GM18867 (cell line): ENCODE results near the gene NSD2.
"Not testable (repeated sequence)": the region's sequence is repeated elsewhere in the genome, so short reads cannot be mapped to it uniquely, and the experiment has no call there.

ENCODE experiments used
- ATAC-seq: cut with Tn5 transposase; IDR thresholded peaks from one replicate; pipeline ENCODE4 v1.9.1; 2021; ENCODE audit warnings: mild to moderate bottlenecking, moderate library complexity; ENCODE audit not compliant: unreplicated experiment

Gene NSD2

GRCh38 chr4:1994938-1995337 is 123.7 kb downstream of the NSD2 start:
- no peak for ATAC-seq

- ATAC-seq: no peak
Observed at GRCh38 chr4:1996866-1997611, 125.8 kb downstream of the NSD2 start.

GRCh38 chr4:1997712-1998111 is 126.5 kb downstream of the NSD2 start:
- ATAC-seq: no peak

GRCh38 chr4:1998296-1998695 is 127.1 kb downstream of the NSD2 start:
- ATAC-seq: no peak

- ATAC-seq: not testable (repeated sequence)
Observed at GRCh38 chr4:1999308-1999707, 128.1 kb downstream of the NSD2 start.

- not testable (repeated sequence) for ATAC-seq
Observed at GRCh38 chr4:2003361-2003760, 132.2 kb downstream of the NSD2 start.

- ATAC-seq: no peak
Observed at GRCh38 chr4:2006367-2006766, 135.2 kb downstream of the NSD2 start.

- no peak for ATAC-seq
Observed at GRCh38 chr4:2006956-2007653, 135.9 kb downstream of the NSD2 start.

GRCh38 chr4:2007804-2008670 is 136.8 kb downstream of the NSD2 start:
- ATAC-seq: no peak

- no peak for ATAC-seq
Observed at GRCh38 chr4:2008671-2008920, 137.4 kb downstream of the NSD2 start.

GRCh38 chr4:2008921-2009650 is 137.9 kb downstream of the NSD2 start, which contains the start of gene NELFA:
Gene NELFA (minus strand): TSS chr4:2008974. CDS start chr4:2008959, 15 bp downstream.
- peak; percentile 81 for ATAC-seq

GRCh38 chr4:2009651-2010233 is 138.5 kb downstream of the NSD2 start:
- no peak for ATAC-seq

- no peak for ATAC-seq
Observed at GRCh38 chr4:2011583-2011982, 140.4 kb downstream of the NSD2 start.

- ATAC-seq: no peak
Observed at GRCh38 chr4:2015008-2015407, 143.8 kb downstream of the NSD2 start.

- not testable (repeated sequence) for ATAC-seq
Observed at GRCh38 chr4:2021358-2022018, 150.3 kb downstream of the NSD2 start.

- no peak for ATAC-seq
Observed at GRCh38 chr4:2024683-2025082, 153.5 kb downstream of the NSD2 start.

- no peak for ATAC-seq
Observed at GRCh38 chr4:2025817-2026216, 154.6 kb downstream of the NSD2 start.

GRCh38 chr4:2027120-2027519 is 155.9 kb downstream of the NSD2 start:
- ATAC-seq: not testable (repeated sequence)

GRCh38 chr4:2031161-2031560 is 160.0 kb downstream of the NSD2 start:
- not testable (repeated sequence) for ATAC-seq
